ENCODE data around the gene SYCE3.

Gene SYCE3

GRCh38 chr22:50583294-50583861, 20.7 kb upstream of the SYCE3 start:
- Histone ChIP-seq H3K4me3 (ENCODE audit: low read depth, low read length) (peak overlapping the region; percentile 59), H3K9me3 (ENCODE audit: control insufficient read depth, insufficient read depth, low read depth, low read length) (no peaks in the 10 kb centered on the region), H3K27ac (ENCODE audit: extremely low read depth, low read depth, low read length) (peak overlapping the region; percentile 99; the same call in 1 of the 2 replicates), H3K4me1 (ENCODE audit: control insufficient read depth, insufficient read depth, low read length) (peaks cover 3% of the 10 kb centered on the region; the same call in 1 of the 2 replicates), H3K36me3 (ENCODE audit: control insufficient read depth in 2 of 2, insufficient read depth in 1 of 2, low read length in 2 of 2) (peaks cover 21 to 45% of the 10 kb centered on the region in 2 experiments)
- ChIA-PET POLR2A (interaction anchor here (0.6 to 3.2 kb wide), 9 partner anchors 9 to 87 kb away, joined by 3 to 22 read pairs (median 3); partner anchors contain the start of genes SCO2 and SYCE3), CTCF (interaction anchor here (0.9 to 1.6 kb wide), 2 partner anchors 12 to 21 kb away, joined by 3 to 7 read pairs; partner anchors contain the start of gene SYCE3)
- TF ChIP-seq KLF1 (tag by site-specific recombination; IDR thresholded peaks at IDR 0.05) = peak; percentile 42; the same call in 1 of the 2 replicates
- TF ChIP-seq, protein P1, sequence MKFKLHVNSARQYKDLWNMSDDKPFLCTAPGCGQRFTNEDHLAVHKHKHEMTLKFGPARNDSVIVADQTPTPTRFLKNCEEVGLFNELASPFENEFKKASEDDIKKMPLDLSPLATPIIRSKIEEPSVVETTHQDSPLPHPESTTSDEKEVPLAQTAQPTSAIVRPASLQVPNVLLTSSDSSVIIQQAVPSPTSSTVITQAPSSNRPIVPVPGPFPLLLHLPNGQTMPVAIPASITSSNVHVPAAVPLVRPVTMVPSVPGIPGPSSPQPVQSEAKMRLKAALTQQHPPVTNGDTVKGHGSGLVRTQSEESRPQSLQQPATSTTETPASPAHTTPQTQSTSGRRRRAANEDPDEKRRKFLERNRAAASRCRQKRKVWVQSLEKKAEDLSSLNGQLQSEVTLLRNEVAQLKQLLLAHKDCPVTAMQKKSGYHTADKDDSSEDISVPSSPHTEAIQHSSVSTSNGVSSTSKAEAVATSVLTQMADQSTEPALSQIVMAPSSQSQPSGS (tag by site-specific recombination; IDR thresholded peaks at IDR 0.05; ENCODE audit: low read depth) = no peak
- TF ChIP-seq, protein P2, sequence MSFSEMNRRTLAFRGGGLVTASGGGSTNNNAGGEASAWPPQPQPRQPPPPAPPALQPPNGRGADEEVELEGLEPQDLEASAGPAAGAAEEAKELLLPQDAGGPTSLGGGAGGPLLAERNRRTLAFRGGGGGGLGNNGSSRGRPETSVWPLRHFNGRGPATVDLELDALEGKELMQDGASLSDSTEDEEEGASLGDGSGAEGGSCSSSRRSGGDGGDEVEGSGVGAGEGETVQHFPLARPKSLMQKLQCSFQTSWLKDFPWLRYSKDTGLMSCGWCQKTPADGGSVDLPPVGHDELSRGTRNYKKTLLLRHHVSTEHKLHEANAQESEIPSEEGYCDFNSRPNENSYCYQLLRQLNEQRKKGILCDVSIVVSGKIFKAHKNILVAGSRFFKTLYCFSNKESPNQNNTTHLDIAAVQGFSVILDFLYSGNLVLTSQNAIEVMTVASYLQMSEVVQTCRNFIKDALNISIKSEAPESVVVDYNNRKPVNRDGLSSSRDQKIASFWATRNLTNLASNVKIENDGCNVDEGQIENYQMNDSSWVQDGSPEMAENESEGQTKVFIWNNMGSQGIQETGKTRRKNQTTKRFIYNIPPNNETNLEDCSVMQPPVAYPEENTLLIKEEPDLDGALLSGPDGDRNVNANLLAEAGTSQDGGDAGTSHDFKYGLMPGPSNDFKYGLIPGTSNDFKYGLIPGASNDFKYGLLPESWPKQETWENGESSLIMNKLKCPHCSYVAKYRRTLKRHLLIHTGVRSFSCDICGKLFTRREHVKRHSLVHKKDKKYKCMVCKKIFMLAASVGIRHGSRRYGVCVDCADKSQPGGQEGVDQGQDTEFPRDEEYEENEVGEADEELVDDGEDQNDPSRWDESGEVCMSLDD (tag by site-specific recombination; IDR thresholded peaks at IDR 0.05) = 0 out of 2 replicates have a peak, but pooled peaks have one; percentile 50
- peak; percentile 68; the same call in 1 of the 2 replicates for TF ChIP-seq EGR2 (tag by site-specific recombination; IDR thresholded peaks at IDR 0.05; ENCODE audit: low read depth)
- no peak for TF ChIP-seq ZNF394 (tag by site-specific recombination; IDR thresholded peaks at IDR 0.05; ENCODE audit: borderline replicate concordance)
- TF ChIP-seq KLF8 (tag by site-specific recombination; IDR thresholded peaks at IDR 0.05) = peak; percentile 59; the same call in 1 of the 2 replicates
- TF ChIP-seq, protein P3, sequence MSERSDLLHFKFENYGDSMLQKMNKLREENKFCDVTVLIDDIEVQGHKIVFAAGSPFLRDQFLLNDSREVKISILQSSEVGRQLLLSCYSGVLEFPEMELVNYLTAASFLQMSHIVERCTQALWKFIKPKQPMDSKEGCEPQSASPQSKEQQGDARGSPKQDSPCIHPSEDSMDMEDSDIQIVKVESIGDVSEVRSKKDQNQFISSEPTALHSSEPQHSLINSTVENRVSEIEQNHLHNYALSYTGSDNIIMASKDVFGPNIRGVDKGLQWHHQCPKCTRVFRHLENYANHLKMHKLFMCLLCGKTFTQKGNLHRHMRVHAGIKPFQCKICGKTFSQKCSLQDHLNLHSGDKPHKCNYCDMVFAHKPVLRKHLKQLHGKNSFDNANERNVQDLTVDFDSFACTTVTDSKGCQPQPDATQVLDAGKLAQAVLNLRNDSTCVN (tag by site-specific recombination; optimal IDR thresholded peaks at IDR 0.05) = no peak
- TF ChIP-seq ZEB2 (tag by site-specific recombination; IDR thresholded peaks at IDR 0.05) = 0 out of 2 replicates have a peak, but pooled peaks have one; percentile 12
- TF ChIP-seq ZNF670 (tag by site-specific recombination; IDR thresholded peaks at IDR 0.05; ENCODE audit: low read depth) = no peak
- 0 out of 2 replicates have a peak, but pooled peaks have one; percentile 46 for TF ChIP-seq ZBTB1 (tag by site-specific recombination; IDR thresholded peaks at IDR 0.05)
- TF ChIP-seq INSM2 (tag by site-specific recombination; IDR thresholded peaks at IDR 0.05) = 0 out of 2 replicates have a peak, but pooled peaks have one; percentile 2
- no peak for TF ChIP-seq ZBTB8A (tag by site-specific recombination; IDR thresholded peaks at IDR 0.05)
- TF ChIP-seq ZFHX2 (tag by site-specific recombination; conservative IDR thresholded peaks at IDR 0.05) = peak; percentile 85
- TF ChIP-seq GLIS2 (tag by site-specific recombination; IDR thresholded peaks at IDR 0.05) = 0 out of 2 replicates have a peak, but pooled peaks have one; percentile 12
- TF ChIP-seq PATZ1 (tag by site-specific recombination; IDR thresholded peaks at IDR 0.05) = no peak
- TF ChIP-seq, protein P4, sequence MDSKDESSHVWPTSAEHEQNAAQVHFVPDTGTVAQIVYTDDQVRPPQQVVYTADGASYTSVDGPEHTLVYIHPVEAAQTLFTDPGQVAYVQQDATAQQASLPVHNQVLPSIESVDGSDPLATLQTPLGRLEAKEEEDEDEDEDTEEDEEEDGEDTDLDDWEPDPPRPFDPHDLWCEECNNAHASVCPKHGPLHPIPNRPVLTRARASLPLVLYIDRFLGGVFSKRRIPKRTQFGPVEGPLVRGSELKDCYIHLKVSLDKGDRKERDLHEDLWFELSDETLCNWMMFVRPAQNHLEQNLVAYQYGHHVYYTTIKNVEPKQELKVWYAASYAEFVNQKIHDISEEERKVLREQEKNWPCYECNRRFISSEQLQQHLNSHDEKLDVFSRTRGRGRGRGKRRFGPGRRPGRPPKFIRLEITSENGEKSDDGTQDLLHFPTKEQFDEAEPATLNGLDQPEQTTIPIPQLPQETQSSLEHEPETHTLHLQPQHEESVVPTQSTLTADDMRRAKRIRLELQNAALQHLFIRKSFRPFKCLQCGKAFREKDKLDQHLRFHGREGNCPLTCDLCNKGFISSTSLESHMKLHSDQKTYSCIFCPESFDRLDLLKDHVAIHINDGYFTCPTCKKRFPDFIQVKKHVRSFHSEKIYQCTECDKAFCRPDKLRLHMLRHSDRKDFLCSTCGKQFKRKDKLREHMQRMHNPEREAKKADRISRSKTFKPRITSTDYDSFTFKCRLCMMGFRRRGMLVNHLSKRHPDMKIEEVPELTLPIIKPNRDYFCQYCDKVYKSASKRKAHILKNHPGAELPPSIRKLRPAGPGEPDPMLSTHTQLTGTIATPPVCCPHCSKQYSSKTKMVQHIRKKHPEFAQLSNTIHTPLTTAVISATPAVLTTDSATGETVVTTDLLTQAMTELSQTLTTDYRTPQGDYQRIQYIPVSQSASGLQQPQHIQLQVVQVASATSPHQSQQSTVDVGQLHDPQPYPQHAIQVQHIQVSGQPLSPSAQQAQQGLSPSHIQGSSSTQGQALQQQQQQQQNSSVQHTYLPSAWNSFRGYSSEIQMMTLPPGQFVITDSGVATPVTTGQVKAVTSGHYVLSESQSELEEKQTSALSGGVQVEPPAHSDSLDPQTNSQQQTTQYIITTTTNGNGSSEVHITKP (tag by site-specific recombination; IDR thresholded peaks at IDR 0.05) = peak; percentile 27
- TF ChIP-seq ZBTB20 (tag by site-specific recombination; IDR thresholded peaks at IDR 0.05) = peak; percentile 31; the same call in 1 of the 2 replicates
- TF ChIP-seq OSR2 (tag by site-specific recombination; IDR thresholded peaks at IDR 0.05) = peak; percentile 26; the same call in 1 of the 2 replicates
- TF ChIP-seq ZNF596 (tag by site-specific recombination; IDR thresholded peaks at IDR 0.05) = 0 out of 2 replicates have a peak, but pooled peaks have one; percentile 30
- no peak for TF ChIP-seq FEZF1 (tag by site-specific recombination; IDR thresholded peaks at IDR 0.05)
- 0 out of 2 replicates have a peak, but pooled peaks have one; percentile 13 for TF ChIP-seq GLIS1 (tag by site-specific recombination; IDR thresholded peaks at IDR 0.05)
- TF ChIP-seq ZBTB48 (tag by site-specific recombination; IDR thresholded peaks at IDR 0.05) = peak; percentile 45; the same call in 1 of the 2 replicates
- peak; percentile 28; the same call in 1 of the 2 replicates for TF ChIP-seq ZIC2 (tag by site-specific recombination; IDR thresholded peaks at IDR 0.05)
- TF ChIP-seq SP7 (tag by site-specific recombination; IDR thresholded peaks at IDR 0.05) = 0 out of 2 replicates have a peak, but pooled peaks have one; percentile 11
